Measurements from ENCODE around the gene DLG2. TPM values are rescaled to one million over a fixed set of nuclear protein-coding genes. Genes with fewer than 3 reads are reported as not detected.
"Not testable (repeated sequence)": the region's sequence is repeated elsewhere in the genome, so short reads cannot be mapped to it uniquely, and the experiment has no call there.

The DLG2 gene
- total RNA-seq, 2 donors from 2014 or later: 5.9 to 7.4 TPM

DNA sequence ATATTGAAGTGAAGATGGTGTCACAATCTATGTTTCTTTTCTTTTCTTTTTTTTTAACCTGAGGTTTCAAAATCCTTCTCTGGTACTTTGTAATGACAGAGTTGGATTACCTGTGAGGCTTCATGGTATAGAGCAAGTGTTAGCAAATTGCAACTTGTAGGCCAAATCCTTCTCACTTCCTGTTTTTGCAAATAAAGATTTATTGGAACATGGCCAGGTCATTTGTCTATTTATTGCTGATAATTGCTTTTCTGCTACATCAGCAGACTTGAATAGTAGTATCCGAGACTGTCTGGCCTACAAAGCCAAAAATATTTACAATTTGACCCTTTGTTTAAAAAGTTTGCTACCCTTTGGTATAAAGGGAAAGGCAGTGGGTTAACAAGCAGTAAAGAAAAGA, 1281.5 kb downstream of the DLG2 start:
- DNase-seq: no peak
- intact Hi-C loops (cut with DNase I): no loop called here
- no peak for ATAC-seq

DNA sequence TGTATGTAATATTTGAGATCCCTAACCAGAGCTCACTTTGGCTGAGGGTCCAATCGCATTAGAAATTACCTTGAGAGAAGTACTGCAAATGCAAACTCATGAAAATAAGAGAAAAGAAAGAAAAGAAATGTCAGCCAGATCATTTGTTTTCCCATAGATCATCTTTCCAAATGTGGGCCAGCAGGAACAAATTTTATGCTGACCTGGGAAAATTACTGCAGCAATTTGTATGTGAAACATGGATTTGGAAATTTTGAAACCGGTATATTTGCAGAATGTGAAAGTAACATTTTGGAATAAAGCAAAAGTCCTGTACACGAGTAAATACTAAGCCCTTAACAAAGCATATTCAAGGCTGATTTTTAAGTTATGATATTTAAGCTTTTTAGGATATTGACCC, 1282.1 kb downstream of the DLG2 start:
- no peak for DNase-seq
- intact Hi-C loops (cut with DNase I): no loop called here
- no peak for ATAC-seq

DNA sequence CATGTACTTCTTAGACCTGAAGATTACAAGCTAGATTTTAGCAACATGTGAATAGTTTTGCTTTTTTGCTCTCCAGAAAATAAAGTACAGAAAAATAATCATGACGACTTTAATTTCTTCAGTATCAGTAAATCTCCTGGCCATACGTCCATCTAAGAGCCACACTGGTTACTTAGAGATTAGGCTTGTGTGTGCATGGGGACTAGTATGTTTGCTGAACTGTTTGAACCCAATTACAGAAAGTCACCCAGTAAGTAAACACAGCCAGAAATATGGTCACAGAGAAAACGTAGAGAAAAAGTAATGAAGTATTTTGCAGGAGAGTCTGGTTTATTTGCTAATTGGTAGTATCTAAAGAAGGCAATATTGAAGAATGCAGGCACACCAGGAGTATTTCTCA, 1287.3 kb downstream of the DLG2 start:
- intact Hi-C loops (cut with DNase I): no loop called here
- DNase-seq (no peak), ATAC-seq (no peak)

DNA sequence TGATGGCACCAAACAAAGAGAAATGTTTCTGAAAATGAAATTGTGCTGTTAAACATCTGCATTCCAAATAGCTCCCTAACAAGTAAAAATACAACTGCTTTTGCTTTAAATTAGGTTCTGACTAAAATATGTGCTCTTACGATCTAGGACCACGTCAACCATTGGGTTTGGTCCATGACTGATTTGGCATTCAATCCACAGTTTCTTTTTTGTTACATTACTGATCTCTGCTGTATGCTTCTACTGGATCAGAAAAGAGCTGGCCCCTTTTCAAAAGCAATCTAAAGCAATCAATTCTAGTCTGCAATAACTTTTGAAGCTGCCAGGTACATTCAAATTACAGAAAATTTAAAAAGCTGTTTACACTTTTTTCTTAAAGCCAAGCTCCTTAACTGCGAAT, 1293.9 kb downstream of the DLG2 start:
- intact Hi-C loops (cut with DNase I): no loop called here
- DNase-seq (no peak), ATAC-seq (no peak)

DNA sequence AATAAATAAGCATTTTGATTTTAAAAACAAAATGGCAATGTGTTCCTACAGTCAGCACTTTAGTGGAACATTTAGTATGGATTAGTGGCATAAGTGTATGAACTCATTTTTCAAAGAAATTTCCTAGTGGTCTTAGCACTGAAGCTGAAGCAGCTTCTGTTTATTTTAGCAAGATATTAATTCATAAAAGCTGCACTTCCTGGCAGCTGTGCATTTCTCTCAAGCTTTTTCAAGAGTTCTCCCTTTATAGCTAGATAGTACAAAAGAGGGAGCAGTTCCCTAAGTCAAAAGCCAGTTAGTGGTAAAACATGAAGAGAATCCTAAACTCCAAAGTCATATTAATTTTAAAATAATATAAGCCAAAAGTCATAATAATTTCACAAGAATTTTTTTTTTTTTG, 1304.9 kb downstream of the DLG2 start:
- intact Hi-C loops (cut with DNase I): no loop called here
- no peak for DNase-seq
- ATAC-seq: no peak

DNA sequence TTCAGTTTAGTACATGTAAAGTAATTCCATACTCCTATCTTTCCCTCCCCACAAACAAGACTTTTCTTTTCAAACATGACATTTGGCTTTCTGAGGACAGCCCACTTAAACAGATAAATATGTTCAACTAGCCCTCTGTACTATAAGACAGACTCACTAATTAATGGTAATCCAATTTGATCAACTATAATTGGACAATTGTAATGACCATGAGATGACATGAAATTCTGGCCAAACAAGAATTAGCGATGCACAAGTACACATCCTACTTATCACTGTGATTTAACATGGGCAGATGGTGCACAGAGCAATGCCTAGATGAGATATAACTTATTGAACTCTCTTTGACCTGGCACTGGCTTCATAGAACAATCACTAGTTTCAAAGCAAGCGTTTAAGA, 1307.3 kb downstream of the DLG2 start:
- intact Hi-C loops (cut with DNase I): no loop called here
- no peak for DNase-seq
- no peak for ATAC-seq

DNA sequence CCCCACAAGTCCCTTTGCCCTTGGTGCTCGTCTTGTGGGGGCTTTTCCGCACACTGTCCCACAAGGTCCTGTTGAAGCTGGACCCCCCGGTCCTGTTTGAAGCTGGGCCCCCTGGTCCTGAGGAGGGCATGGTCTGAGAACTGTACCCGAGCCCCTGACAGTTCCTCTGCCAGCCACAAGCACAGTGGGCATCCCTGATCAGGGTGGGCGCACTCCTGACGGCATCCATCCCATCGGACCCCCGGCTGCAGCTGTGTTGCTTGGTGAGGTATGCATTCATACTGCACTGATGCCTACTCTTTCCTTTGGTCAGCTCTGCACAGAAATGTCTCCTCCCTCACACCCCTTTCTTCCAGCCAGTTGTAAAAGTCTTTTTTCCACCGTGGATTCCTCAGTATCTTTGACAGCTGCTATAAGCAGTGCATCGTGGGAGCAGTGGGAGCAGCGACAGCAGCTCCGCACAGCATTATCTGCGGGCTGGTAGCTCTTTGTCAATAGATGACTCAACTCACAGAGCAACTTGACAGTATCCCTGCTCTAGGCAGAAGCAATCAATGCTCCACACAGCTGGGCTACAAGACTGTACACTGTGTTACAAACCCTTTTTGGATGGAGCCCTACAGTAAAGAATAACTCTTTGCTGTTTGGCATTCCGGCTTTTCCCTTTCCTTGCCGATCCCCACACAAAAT, 1310.1 kb downstream of the DLG2 start:
- intact Hi-C loops (cut with DNase I): no loop called here
- DNase-seq: no peak
- ATAC-seq: peak; percentile 63 to 92

DNA sequence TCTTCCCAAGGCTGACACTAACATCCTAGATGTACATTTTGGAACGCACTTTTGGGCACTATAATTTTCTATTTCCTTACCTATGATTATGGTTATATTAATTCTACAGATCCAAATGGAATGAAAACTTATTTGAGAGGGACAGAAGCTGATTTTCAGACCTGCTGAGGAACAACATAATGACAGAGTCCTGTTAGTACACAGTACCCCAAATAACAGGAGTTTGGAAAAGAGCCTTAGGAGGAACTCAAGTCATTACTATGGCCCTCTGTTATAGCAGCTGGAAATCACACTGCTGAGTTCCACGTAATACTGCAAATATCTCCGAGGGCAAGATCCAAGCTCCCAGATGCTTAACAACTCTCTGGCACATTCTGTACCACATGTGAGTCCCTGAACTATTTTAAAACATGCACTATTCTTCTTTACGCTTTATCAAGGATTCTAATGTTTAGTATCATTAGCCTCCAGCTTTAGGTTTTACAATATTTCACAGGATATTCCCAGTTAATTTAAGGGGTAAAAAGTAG, 1313.2 kb downstream of the DLG2 start:
- intact Hi-C loops (cut with DNase I): no loop called here
- peak in 1 of 2 donors; percentile 87 for ATAC-seq

DNA sequence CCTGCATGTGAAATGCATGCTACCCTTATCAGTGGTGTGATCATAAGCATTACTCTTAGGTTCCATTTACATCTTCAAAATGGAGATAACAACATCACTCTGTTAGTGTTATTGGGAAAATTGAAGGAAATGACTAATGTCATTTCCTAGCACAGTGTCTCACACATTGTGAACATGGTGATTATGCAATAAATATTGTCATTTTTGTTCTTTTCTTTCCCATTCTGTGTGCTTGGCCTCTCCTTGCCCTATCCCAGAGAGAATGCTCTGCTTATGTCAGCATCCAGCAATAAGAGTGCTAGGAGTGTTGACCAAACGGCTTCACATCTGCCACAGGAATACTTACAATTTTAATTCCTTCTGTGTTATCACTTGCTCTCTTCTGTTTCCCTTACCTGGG, 1316.9 kb downstream of the DLG2 start:
- intact Hi-C loops (cut with DNase I): no loop called here
- ATAC-seq (no peak), DNase-seq (no peak)

More for the DNA sequence above, 1313.2 kb downstream of the DLG2 start:
- DNase-seq: no peak

DNA sequence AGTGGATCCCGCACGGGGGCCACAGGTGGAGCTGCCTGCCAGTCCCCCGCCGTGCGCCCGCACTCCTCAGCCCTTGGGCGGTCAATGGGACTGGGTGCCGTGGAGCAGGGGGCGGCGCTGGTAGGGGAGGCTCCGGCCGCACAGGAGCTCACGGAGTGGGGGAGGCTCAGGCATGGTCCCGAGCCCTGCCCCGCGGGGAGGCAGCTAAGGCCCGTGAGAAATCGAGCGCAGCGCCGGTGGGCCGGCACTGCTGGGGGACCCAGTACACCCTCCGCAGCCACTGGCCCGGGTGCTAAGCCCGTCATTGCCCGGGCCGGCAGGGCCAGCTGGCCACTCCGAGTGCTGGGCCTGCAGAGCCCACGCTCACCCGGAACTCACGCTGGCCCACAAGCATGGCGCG, 1318.7 kb downstream of the DLG2 start:
- peak; percentile 13 for DNase-seq

DNA sequence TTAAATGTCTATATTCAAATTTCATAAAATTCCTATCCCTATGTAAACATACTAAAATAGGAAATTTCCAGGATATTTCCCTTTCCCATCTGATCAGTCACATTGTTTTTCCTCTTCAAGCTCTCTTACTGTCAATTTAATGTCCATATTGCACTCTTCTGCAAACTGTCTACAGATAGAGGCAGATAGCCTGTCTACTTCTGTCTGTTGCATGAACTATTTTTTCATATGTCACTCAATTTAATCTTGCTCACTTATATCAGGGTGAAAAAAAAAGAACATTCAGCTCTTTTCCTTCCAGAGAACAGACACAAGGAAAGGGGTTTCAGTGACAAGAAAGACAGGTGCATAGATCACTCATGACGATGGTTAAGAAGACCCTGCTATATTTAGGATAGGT, 1327.1 kb downstream of the DLG2 start:
- ATAC-seq: no peak
- intact Hi-C loops (cut with DNase I): no loop called here

More for the DNA sequence above, 1318.7 kb downstream of the DLG2 start:
- intact Hi-C loops (cut with DNase I); ATAC-seq: not testable (repeated sequence)

DNA sequence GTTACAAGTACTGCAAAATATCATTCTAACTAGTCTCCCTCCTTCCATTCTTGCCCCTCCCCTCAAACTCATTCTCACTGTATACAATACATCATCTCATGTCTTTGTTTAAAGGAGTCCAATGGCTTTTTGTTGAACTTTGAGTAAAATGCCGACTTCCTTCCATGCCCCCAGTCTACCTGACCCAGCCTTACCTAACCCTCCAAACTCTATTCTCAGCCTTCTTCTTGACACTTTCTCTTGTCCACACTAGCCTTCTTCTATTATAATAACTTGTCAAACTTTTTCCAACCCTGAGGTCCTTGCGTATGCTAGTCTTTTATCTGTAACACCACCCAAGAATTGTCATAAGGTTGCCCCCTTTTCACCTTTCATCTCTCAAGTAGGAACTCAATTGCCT, 1329.6 kb downstream of the DLG2 start:
- no peak for DNase-seq
- intact Hi-C loops (cut with DNase I): no loop called here
- ATAC-seq: no peak

More for the DNA sequence above, 1327.1 kb downstream of the DLG2 start:
- DNase-seq: no peak

DNA sequence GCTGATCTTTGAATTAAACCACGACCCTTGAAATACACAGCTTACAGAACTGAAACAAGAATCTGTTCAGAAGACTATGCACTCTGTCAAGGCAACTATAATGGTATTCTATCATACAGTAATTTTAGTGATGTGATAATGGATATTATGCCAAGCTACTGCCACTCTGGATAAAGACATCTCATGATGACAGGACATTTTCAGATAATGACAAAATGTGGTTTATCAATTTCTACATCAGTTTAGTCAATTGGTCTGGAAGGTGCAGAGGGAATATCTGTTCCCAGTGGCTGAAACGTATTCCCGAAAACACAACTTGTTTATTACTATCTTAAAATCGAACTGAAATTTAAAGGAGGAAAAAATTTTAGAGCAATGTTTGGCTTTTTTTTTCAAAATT, 1331.3 kb downstream of the DLG2 start:
- DNase-seq (no peak), ATAC-seq (no peak)
- intact Hi-C loops (cut with DNase I): no loop called here

DNA sequence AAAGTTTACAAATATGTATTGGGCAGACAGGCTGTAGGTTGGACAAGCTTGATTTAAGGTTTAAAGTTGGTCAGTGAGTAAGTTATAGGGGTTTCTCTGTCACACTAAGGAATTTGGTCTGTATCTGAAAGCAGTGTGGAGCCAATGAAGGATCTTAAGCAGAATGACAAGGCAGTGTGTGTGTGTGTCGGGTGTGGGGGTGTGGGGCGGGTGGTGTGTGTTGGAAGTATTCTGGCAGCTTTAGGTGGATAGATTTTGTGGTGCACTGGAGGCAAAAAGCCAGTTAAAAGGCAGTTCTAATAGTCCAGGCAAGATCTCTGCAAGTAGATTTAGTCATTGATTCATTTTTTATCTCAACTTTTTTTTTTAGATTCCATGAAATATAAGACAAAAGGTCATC, 1334.2 kb downstream of the DLG2 start:
- intact Hi-C loops (cut with DNase I): no loop called here
- ATAC-seq (no peak), DNase-seq (no peak)

DNA sequence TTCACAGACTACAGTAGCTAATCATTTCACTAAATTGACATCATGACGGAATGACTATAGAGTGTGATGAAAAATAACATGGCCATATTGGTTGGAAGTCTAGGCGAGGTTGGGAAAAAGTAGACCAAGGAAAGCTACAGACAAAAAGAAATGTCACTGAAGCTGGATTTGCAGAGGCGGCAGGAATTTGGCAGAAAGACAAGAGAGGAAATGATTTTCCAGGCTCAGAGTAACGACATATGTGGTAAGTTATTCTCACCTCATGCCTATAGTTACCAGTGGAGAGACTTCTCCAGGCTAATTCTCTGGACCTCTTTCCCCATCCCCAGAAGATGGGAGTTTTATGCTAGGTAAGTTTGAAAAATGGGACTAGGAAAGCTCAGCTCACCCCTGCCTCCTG, 1335.1 kb downstream of the DLG2 start:
- ATAC-seq: no peak
- intact Hi-C loops (cut with DNase I): no loop called here
- no peak for DNase-seq

DNA sequence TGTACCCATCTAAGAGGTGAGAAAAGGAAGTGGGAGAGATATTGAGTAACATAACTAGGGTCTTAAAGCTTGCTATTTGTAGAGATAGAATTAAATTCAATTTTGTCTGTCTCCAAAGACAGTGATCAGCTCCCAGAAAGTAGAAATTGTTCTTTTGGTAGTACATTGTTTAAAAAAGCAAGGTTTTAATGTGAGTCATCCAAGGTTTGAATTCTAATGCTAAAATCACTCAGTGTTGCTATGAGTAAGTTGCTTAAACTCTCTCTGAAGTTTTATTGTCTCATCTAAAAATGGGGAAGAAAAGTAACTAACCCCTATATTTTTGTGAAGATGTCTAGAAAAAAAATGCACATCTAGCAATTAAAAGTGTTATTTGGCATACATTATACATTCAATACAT, 1336.5 kb downstream of the DLG2 start:
- no peak for ATAC-seq
- intact Hi-C loops (cut with DNase I): no loop called here

DNA sequence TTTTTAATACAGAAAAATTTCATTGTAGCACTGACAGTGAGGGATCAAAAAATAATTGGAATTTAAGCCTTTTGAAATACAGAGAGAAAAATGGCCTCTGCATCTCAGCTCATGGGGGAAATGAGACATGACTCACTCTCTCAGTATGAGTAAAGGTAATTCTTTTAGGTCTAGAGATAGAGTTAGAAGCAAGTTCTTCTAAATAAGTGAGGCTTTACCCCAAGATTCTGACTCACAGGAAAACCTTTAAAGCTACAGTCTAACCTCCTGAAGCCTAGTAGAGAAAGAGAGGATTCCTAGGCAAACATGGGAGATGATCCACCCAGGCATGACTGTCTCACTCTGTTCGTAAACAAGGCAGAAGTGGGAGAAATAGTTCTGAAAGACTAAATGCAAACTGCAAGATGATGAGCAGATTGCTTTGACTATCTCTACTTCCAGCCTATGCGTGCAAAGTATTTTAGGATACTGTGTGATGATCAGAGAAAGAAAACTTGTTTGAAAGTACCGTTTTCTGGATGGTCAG, 1337.7 kb downstream of the DLG2 start:
- intact Hi-C loops (cut with DNase I): no loop called here
- ATAC-seq (peak in 1 of 2 donors; percentile 29), DNase-seq (no peak)

More for the DNA sequence above, 1336.5 kb downstream of the DLG2 start:
- no peak for DNase-seq

DNA sequence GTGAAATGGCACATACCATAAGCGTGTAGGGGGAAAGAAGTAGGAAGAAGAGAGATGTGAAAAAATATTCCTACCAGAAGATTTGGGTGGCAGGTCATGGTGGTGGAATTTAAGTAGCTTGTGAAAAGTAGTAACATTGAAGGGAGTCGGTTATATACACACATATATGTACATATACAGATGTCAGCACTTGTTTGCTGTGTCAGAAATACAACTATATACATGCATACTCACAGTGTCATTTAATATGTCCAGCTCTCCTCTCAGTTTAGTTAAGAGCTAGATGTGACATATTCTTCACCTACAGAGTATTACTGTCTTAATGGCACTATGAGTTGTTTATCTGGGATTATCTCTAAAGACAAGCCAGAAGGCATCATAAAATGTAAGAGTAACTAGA, 1353.6 kb downstream of the DLG2 start:
- DNase-seq (no peak), ATAC-seq (no peak)
- intact Hi-C loops (cut with DNase I): no loop called here

DNA sequence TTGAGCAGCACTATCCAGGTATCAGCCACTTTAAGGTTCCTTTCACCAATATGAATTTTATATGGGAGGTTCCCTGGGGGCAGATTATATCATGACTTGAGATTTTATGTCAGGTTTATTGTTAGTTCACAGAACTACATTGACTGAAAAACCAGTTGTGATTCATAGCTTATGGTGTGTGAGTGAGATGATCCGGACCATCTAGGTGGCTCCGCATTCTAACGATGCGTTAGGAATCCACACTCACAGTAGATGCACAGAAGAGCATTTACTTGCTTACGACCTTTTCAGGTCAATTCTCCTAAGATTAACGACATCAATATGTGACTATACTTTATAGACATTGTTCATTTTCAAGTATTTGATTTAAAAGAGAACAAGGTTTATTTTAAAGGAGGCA, 1356.7 kb downstream of the DLG2 start:
- no peak for DNase-seq
- intact Hi-C loops (cut with DNase I): no loop called here
- no peak for ATAC-seq

DNA sequence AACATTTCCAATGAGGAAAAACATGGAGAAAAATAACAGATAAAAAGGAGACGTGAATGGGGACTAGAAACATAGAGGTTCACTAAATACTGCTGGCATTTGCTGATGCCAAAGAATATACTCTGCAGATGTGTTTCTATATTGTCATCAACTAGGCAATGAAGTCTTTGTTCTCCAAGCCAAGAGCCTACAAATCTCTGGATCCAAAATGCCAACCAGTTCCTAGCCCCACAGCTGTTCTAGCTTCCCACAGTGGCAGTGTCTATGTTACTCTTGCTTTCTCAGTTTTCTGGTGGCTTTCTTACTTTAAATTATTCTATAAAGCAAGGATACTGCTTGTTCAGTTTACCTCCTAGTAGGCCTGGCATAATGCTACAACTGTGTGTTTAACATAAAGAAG, 1363.1 kb downstream of the DLG2 start:
- ATAC-seq (no peak), DNase-seq (no peak)
- intact Hi-C loops (cut with DNase I): no loop called here

DNA sequence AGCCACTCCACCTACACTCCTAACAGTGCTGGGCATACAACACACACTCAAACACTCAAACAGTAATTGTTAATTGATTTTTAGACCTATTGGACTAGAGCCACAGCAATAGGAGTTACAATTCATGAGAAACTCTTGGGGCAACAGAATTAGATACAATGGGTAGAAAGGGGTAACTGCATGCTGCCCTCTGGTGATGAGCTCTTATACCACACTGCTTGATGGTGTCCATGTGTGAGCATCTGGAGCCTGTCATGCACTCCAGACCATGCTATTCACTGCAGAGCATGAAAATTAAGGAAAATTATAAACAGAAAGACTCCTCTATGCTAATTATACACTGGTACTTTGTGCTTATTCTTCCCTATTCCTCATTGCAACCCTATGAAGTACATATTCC, 1365.4 kb downstream of the DLG2 start:
- DNase-seq (no peak), ATAC-seq (no peak)
- intact Hi-C loops (cut with DNase I): no loop called here
